ENCODE measurements around the gene SLC18A3.

GRCh38 chr10:49595003-49595712 is 15.0 kb upstream of the SLC18A3 start:
- no peak for TF ChIP-seq CTCF (IDR thresholded peaks at IDR 0.05; ENCODE audit: low read length)
- no peak for TF ChIP-seq EZH2 (IDR thresholded peaks at IDR 0.05; ENCODE audit: borderline replicate concordance, low read length)
